Left lung (tissue), 10 donors: ENCODE measurements around the gene TIMM10B. TPM values are rescaled to one million over a fixed set of nuclear protein-coding genes. Genes with fewer than 3 reads are reported as not detected.
A peak's percentile ranks its signal among the peaks of the same experiment; 100 is the strongest.

Source experiments
- ATAC-seq: fragments of 200-7000 bp; cut with Tn5 transposase; one replicate; pipeline ENCODE4 v1.9.1; 2020; ENCODE audit warnings: moderate library complexity
- DNase-seq, 4 donors: peaks; one replicate each; pipeline ENCODE4 v3.0.0-alpha.2; 2013 to 2020
- H3K27ac ChIP-seq, 2 donors: fragments of 200-600 bp; sonication (generic) in 1 of 2; one replicate each; pipeline versions ENCODE4 v1.5.0 to v1.8.0; 2020 to 2021
- H3K27me3 ChIP-seq, 2 donors: fragments of 200-600 bp; sonication (generic) in 1 of 2; one replicate each; pipeline versions ENCODE4 v1.5.0 to v1.8.0; 2020 to 2021
- H3K36me3 ChIP-seq, 2 donors: fragments of 200-600 bp; sonication (generic) in 1 of 2; one replicate each; pipeline versions ENCODE4 v1.5.0 to v1.8.0; 2020 to 2021
- H3K4me1 ChIP-seq, 2 donors: fragments of 200-600 bp; one replicate each; pipeline ENCODE4 v1.8.0; 2021
- H3K4me3 ChIP-seq, 2 donors: fragments of 200-600 bp; sonication (generic) in 1 of 2; one replicate each; pipeline versions ENCODE4 v1.5.0 to v1.8.0; 2020 to 2021; ENCODE audit warnings: mild to moderate bottlenecking in 1 of 2
- H3K9me3 ChIP-seq, 2 donors: fragments of 200-600 bp; sonication (generic) in 1 of 2; one replicate each; pipeline versions ENCODE4 v1.5.0 to v1.8.0; 2020 to 2021
- intact Hi-C, 2 donors: fragments of 100-400 bp; cut with DNase I; formaldehyde crosslinking; loops; one replicate each; pipeline versions ENCODE4 v1.11.2 to v1.14.2; 2022
- polyA plus RNA-seq, 6 donors: library from polyadenylated mRNA; unstranded; fragments of 120-200 nt; gene quantifications; one replicate each; pipeline ENCODE4 v1.2.1, GENCODE V29; 2013; ENCODE audit not compliant: insufficient read length in 6 of 6
- total RNA-seq, 2 donors: library from RNA; stranded (reverse); fragmentation: NEBNext Ultra II Directional; extraction: Animal tissue kit (Norgen Biotek cat#: 25700); gene quantifications; one replicate each; pipeline ENCODE4 v1.2.1, GENCODE V29; 2021
- TF ChIP-seq, protein P1 (sequence below), 2 donors: fragments of 200-600 bp; sonication (generic) in 1 of 2; IDR thresholded peaks; one replicate each; pipeline versions ENCODE4 v1.5.0 to v1.8.0; 2021; ENCODE audit warnings: antibody characterized with exemption in 2 of 2
- donor health status: DM: no; HTN: yes; CAD: no.
- donor health status: DM: no; HTN: no; CAD: no.

The TIMM10B gene
- total and polyA plus RNA-seq, 8 donors, result 29.0 to 46.4 (median 30.9) TPM

DNA sequence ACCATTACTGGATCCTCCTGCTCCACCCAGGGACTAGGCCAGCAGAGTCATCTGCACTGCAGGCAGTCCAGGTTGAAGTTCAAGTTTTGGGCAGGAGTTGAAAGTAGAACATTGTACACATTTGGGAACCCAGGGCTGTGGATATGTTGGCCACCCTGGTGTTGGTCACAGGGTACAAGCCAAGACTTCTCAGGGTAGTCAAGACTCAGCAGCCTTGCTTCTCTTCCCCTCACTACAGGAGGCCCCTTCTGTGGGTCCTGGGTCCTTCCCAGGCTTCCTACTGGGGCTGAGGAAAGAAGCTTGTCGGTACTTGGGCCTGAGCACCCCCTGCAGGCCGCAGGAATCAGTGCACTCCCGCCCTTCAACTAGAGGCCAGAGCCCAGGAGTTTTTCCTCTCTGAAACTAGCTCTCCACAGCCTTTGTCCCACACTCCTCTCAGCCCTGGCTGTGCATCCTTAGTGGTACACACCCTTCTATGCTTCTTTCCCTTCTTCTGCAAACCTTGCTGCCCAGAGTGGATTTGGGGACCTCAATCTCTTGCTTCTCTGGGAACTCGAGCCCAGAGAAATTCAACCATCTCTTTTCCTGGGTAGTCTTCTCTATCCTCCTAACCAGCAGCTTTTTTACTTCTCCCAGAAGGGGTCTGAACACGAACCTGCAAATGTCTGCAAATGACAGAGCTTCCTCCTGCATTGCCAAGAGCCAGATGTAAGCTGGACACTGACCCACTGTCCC is 37.9 kb upstream of the TIMM10B start:
- no peaks in the 10 kb centered on the region for H3K27me3 ChIP-seq
- H3K4me3 ChIP-seq, result no peak overlapping the region
- ATAC-seq (peak; percentile 90), DNase-seq (peak; percentile 22 to 81 (median 54))
- no peak overlapping the region for H3K27ac ChIP-seq
- no peaks in the 10 kb centered on the region for H3K9me3 ChIP-seq
- H3K36me3 ChIP-seq, result peaks cover 0 to 5% of the 10 kb centered on the region in 2 donors
- TF ChIP-seq, protein P1, sequence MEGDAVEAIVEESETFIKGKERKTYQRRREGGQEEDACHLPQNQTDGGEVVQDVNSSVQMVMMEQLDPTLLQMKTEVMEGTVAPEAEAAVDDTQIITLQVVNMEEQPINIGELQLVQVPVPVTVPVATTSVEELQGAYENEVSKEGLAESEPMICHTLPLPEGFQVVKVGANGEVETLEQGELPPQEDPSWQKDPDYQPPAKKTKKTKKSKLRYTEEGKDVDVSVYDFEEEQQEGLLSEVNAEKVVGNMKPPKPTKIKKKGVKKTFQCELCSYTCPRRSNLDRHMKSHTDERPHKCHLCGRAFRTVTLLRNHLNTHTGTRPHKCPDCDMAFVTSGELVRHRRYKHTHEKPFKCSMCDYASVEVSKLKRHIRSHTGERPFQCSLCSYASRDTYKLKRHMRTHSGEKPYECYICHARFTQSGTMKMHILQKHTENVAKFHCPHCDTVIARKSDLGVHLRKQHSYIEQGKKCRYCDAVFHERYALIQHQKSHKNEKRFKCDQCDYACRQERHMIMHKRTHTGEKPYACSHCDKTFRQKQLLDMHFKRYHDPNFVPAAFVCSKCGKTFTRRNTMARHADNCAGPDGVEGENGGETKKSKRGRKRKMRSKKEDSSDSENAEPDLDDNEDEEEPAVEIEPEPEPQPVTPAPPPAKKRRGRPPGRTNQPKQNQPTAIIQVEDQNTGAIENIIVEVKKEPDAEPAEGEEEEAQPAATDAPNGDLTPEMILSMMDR (IDR thresholded peaks at IDR 0.05), result peak; percentile 82 to 88
- intact Hi-C loops, result loop anchor here in 1 of 2 donors (5.0 kb wide), 1 partner anchor 61 kb away; no protein-coding TSS in a partner anchor
- H3K4me1 ChIP-seq, result no peaks in the 10 kb centered on the region

- ATAC-seq, result no peak
- intact Hi-C loops, result no loop called here
These were observed 32.7 kb upstream of the TIMM10B start for GRCh38 chr11:6448574-6448973.

DNA sequence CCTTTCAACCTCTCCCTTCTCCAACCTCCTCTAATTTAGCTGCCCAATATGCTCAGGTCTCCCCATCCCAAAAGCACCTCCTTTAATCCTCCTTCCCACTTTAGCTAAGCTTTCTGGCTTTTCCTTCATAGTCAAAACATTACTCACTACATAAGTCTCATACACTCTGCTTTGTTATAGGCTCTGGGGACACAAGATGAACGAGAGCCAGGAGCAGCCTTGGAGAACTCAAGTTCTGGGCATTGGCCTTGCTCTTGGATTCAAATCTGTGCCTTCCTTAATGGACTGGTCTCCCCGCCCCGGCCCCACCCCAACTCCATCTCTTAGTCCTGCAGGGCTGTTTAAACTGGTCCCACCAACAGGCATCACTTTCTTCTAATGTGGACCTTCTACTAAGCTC is 29.1 kb upstream of the TIMM10B start:
- intact Hi-C loops, result no loop called here
- TF ChIP-seq, protein P1 (IDR thresholded peaks at IDR 0.05), result no peak
- Histone ChIP-seq H3K9me3 (no peaks in the 10 kb centered on the region), H3K27me3 (no peaks in the 10 kb centered on the region), H3K36me3 (peaks cover 0 to 90% of the 10 kb centered on the region in 2 donors), H3K4me3 (no peak overlapping the region), H3K4me1 (no peaks in the 10 kb centered on the region), H3K27ac (no peak overlapping the region)
- ATAC-seq (no peak), DNase-seq (no peak)

More at GRCh38 chr11:6448574-6448973, 32.7 kb upstream of the TIMM10B start:
- H3K27ac ChIP-seq, result no peak overlapping the region
- peaks cover 0 to 54% of the 10 kb centered on the region in 2 donors for H3K36me3 ChIP-seq
- no peaks in the 10 kb centered on the region for H3K4me1 ChIP-seq
- H3K9me3 ChIP-seq, result no peaks in the 10 kb centered on the region
- no peak for DNase-seq
- TF ChIP-seq, protein P1 (IDR thresholded peaks at IDR 0.05), result no peak
- H3K27me3 ChIP-seq, result no peaks in the 10 kb centered on the region
- no peak overlapping the region for H3K4me3 ChIP-seq

DNA sequence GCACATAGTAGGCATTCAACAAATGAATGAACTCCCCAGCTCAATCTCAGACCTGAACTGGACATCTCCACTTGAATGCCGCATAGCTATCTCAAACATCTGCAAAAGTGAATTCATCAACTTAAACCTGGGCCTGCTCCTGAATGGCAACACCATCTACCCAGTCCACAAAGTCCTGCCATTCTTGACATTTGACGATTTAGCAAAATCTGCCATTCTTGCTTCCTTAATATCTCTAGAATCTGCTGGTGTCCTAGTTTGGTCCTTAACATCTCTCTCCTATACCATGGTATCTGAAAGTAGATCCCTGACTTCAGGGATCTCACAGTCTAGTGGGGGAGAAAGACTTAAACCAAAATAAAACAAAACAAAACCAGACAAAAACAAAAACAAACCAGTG is 28.1 kb upstream of the TIMM10B start:
- DNase-seq, result no peak
- no peaks in the 10 kb centered on the region for H3K9me3 ChIP-seq
- TF ChIP-seq, protein P1 (IDR thresholded peaks at IDR 0.05), result no peak
- ATAC-seq, result no peak
- intact Hi-C loops, result no loop called here
- H3K27ac ChIP-seq, result no peak overlapping the region
- no peaks in the 10 kb centered on the region for H3K27me3 ChIP-seq
- no peak overlapping the region for H3K4me3 ChIP-seq
- no peaks in the 10 kb centered on the region for H3K4me1 ChIP-seq
- H3K36me3 ChIP-seq, result peaks cover 0 to 95% of the 10 kb centered on the region in 2 donors

DNA sequence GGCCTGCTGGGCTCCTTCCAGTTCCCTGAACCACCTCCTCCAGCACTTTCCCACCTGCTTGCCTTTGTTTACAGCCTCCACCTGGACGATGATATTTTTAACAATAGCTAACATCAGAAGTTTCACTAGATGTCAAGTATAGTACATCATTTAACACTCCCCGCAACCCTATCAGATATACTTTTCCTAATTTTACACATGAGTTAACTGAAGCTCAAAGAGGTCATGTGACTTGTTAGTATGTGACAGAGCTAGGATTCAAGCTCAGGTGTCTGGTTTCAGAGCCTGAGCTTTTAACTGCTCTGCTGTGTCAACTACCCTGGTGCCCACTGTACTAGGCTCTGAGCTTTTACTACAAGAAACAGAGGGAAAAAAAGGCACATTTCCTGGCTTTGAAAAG is 26.2 kb upstream of the TIMM10B start:
- TF ChIP-seq, protein P1 (IDR thresholded peaks at IDR 0.05), result no peak
- no peaks in the 10 kb centered on the region for H3K4me1 ChIP-seq
- H3K27me3 ChIP-seq, result no peaks in the 10 kb centered on the region
- DNase-seq (no peak), ATAC-seq (no peak)
- H3K36me3 ChIP-seq, result peaks cover 0 to 92% of the 10 kb centered on the region in 2 donors
- no peaks in the 10 kb centered on the region for H3K9me3 ChIP-seq
- H3K27ac ChIP-seq, result no peak overlapping the region
- intact Hi-C loops, result no loop called here
- H3K4me3 ChIP-seq, result no peak overlapping the region
